HG03521 (cell line): Measurements from ENCODE around the gene MYL6B.
A peak's percentile ranks its signal among the peaks of the same experiment; 100 is the strongest.

Source experiments
- ATAC-seq: cut with Tn5 transposase; IDR thresholded peaks from one replicate; pipeline ENCODE4 v1.9.1; 2021; ENCODE audit warnings: mild to moderate bottlenecking, moderate library complexity; ENCODE audit not compliant: unreplicated experiment

MYL6B gene

GRCh38 chr12:56121204-56121870, 31.1 kb upstream of the MYL6B start:
- no peak for ATAC-seq

- ATAC-seq = no peak
Measured at GRCh38 chr12:56122637-56123036, 29.8 kb upstream of the MYL6B start.

- ATAC-seq = no peak
Measured at GRCh38 chr12:56124133-56124532, 28.3 kb upstream of the MYL6B start.

- no peak for ATAC-seq
Measured at GRCh38 chr12:56126732-56127239, 25.6 kb upstream of the MYL6B start.

- ATAC-seq = no peak
Measured at GRCh38 chr12:56127485-56127887, 24.9 kb upstream of the MYL6B start.

- peak; percentile 91 for ATAC-seq
Measured at GRCh38 chr12:56127888-56128669, 24.3 kb upstream of the MYL6B start, which contains the start of gene ESYT1. TSS of gene ESYT1 (plus strand) at chr12:56128267. CDS start at chr12:56128320, 53 bp downstream.

- no peak for ATAC-seq
Measured at GRCh38 chr12:56128670-56129205, 23.6 kb upstream of the MYL6B start.

GRCh38 chr12:56129206-56129941, 23.0 kb upstream of the MYL6B start:
- no peak for ATAC-seq

GRCh38 chr12:56129942-56130495, 22.4 kb upstream of the MYL6B start:
- no peak for ATAC-seq

- ATAC-seq = no peak
Measured at GRCh38 chr12:56130876-56131275, 21.5 kb upstream of the MYL6B start.

- ATAC-seq = no peak
Measured at GRCh38 chr12:56134897-56135296, 17.5 kb upstream of the MYL6B start.

- ATAC-seq = no peak
Measured at GRCh38 chr12:56137853-56138571, 14.4 kb upstream of the MYL6B start.

GRCh38 chr12:56141946-56142784, 10.2 kb upstream of the MYL6B start:
- no peak for ATAC-seq

GRCh38 chr12:56143217-56143616, 9.2 kb upstream of the MYL6B start:
- no peak for ATAC-seq

- ATAC-seq = no peak
Measured at GRCh38 chr12:56143870-56144269, 8.5 kb upstream of the MYL6B start.

GRCh38 chr12:56145217-56145616, 7.2 kb upstream of the MYL6B start:
- no peak for ATAC-seq

- no peak for ATAC-seq
Measured at GRCh38 chr12:56146492-56147460, 5.6 kb upstream of the MYL6B start.

GRCh38 chr12:56150563-56150962, 1.8 kb upstream of the MYL6B start:
- ATAC-seq = no peak
